HG03159 (cell line): ENCODE results near the gene SH3TC1.

Experiments
- ATAC-seq: cut with Tn5 transposase; IDR thresholded peaks from one replicate; pipeline ENCODE4 v1.9.1; 2021; ENCODE audit warnings: mild to moderate bottlenecking, moderate library complexity; ENCODE audit not compliant: unreplicated experiment

Gene SH3TC1

GRCh38 chr4:8213121-8213520 is 14.0 kb downstream of the SH3TC1 start:
- ATAC-seq, result no peak

DNA sequence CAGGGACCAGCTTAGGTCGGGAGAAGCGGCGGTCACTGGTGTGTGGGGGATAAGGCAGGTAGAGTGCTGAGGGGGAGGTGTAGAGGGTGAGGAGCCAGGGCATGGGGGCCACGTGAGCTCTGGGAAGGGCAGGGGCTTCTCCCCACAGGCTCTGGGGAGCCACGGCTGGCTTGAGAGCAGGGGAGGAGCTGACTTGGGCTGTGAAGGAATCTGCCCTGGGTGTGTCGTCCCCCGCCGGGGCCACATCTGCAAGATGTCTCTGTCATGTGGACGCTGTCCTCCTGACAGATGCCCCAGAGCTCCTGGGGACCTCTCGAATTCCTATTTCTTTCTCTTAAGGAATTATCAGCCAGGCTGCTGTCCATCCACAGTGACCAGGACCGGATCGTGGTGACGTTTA is 15.0 kb downstream of the SH3TC1 start:
- ATAC-seq, result no peak

- no peak for ATAC-seq
Measured at GRCh38 chr4:8215001-8215427, 15.9 kb downstream of the SH3TC1 start.

GRCh38 chr4:8215641-8216442 is 16.8 kb downstream of the SH3TC1 start:
- no peak for ATAC-seq

- no peak for ATAC-seq
Measured at GRCh38 chr4:8216443-8217245, 17.6 kb downstream of the SH3TC1 start.

DNA sequence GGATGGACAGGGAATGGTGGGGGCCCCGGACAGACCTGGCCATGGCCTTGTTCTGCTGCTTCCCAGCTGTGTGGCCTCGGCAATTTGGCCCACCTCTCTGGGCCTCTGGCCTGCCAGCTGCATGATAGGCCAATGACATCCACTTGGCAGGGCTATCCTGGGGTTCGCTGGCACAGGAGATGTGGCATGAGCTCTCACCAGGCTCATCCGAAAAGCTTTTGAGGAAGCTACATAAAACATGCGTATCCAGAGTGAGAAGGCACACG is 18.1 kb downstream of the SH3TC1 start:
- ATAC-seq, result no peak

- no peak for ATAC-seq
Measured at GRCh38 chr4:8217871-8218270, 18.8 kb downstream of the SH3TC1 start.

DNA sequence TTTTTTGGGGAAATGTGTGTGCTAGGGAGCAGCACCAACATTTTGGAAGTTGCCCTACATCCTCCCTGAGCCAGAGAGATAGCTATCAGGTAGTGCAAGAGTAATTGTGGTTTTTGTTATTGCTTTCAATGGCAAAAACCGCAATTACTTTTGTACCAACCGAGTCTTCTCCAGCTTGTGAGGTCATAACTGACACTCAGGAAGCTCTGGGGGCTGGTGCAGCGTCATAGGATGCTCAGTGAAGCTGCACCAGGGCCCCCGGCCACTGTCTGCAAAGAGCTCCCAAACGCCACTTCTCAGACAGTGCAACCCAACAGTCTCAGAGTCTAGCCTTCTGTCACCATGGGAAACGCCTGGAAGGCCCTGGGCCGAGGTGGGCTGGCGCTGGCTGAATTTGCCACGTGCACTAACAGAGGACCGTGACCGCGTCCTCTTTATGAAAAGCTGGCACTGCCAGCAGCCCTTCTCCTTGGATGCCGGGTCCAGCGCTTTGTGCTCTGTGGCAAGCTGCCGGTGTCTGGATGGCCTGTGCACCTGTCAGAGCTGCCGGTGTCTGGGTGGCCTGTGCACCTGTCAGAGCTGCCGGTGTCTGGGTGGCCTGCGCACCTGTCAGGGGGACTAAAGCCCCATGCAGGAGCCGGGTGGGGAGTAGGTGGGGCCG is 19.4 kb downstream of the SH3TC1 start:
- ATAC-seq, result no peak

DNA sequence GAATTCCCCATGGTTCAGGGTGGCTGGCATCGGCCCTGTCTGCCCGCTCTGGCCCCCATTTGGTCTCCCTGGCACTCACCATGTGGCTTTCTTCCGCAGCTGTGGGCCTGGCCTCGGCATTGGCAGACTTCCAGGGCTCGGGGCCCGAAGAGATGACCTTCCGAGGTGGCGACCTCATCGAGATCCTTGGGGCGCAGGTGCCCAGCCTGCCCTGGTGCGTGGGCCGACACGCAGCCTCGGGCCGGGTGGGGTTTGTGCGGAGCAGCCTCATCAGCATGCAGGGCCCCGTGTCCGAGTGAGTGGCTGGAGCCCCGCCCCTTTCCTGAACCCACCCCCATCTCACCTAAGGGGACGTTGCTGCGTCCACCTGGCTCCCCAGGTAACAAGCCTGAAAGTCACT is 20.1 kb downstream of the SH3TC1 start:
- ATAC-seq, result no peak

DNA sequence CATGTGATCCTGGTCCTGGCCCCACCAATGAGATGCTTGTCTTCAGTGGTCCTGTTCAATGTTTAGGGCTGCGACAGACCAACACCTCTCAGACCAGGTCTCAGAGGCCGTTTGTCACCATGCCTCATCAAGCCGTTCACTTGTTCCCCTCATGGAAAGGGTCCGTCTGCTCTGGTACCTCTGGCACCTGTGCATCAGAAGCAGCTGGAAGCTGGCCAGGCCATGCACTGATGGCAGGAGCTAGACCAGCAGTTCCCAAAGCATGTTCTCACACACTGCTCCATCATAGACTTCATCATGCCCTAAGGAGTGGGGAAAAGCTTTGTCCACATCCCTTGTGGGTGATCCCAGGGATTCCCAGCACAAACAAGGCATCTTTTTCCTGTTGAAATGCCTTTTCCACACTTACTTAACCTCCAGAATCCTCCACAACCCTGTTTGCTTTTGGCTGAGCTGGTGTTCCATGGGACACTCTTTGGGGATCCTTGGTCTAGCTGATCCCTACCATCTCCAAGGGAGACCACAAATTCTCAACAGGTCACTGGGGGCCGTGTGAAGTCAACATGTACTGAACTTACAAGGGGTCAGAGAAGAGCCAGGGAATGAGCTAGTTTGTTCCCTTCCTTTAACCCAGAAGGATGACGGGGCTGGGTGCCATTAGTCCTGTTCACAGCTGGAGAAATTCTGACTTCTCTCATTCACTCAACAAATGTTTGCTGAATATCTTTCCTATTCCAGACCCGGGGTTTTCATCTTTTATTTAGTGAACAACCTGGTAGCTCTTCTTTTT is 21.8 kb downstream of the SH3TC1 start:
- ATAC-seq, result no peak

DNA sequence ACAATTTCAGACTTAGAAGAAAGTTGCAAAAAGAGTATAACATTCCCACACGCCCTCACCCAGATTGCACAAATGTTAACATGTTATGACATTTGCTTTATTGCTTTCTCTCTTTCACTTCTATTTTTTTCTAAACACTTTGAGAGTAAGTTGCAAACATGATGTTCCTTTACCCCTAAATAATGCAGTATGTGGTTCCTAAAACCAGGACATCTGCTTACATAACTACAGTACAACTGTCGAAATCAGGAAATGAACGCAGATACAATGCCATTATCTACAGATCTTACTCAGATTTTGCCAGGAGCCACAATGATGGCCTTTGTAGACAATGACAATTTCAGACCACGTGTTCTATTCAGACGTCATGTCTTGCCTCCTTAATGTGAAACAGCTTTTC is 22.4 kb downstream of the SH3TC1 start:
- no peak for ATAC-seq

GRCh38 chr4:8221985-8222384 is 22.9 kb downstream of the SH3TC1 start:
- no peak for ATAC-seq

- no peak for ATAC-seq
Measured at GRCh38 chr4:8222609-8223388, 23.7 kb downstream of the SH3TC1 start.

DNA sequence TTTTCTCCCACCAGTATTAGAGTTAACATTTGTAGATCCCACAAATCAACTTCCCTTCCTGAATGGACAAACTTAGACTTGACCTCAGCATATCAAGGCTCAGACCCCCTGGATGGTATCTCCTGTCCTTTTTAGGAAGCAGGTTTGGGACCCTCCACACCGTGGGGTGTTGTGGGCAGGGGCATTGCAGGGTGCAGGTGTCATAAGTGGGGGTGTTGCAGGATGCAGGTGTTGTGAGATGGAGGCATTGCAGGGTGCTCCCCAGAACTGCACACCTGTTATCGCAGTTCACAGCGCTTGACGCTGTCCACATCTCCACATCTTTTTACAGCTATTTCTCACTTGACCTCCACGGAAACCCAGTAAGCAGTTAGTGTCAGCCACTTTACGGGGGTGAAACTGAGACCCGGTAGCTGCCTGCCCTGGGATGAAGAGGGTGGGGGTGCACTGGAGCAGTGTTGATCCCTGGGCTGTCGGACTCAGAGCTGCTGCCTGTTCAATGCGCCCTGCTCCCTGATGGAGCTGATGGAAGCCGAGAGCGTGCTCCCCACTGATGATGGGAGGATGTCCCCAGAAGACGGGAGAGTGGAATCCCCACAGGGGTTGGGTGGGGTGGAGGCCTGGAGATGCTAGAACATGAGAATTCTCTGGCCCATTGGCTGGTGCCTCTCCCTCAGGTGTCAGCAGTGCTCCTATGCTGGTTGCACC is 25.3 kb downstream of the SH3TC1 start:
- no peak for ATAC-seq

DNA sequence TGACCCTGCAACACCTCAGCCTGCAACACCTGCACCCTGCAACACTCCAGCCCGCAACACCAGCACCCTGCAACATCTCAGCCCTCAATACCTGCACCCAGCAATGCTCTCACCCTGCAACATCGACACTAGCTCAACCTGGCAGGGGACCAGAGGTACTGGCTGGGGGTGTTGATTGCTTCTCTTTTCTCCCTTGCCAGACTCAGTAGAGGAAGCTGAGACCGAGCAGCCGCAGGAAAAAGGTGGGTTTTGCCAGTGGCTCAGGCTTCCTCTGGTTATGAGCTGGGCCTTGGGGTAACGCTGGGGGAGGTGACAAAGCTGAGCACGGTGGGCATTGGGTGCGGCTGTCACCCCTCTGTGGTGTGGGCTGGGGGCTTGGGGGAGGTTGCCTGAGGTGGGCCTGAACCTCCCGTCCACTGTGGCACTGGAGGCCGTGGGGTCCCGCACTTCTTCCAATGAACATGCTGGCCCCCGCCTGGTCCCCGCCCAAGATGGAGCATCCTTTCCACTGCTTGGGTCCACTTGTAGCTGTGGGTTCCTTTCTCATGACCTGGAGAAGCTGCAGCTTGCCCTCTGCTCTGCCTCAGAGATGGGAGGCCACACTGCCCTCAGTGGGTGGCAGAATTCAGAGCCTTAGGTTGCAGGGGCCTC is 26.0 kb downstream of the SH3TC1 start:
- ATAC-seq, result no peak

DNA sequence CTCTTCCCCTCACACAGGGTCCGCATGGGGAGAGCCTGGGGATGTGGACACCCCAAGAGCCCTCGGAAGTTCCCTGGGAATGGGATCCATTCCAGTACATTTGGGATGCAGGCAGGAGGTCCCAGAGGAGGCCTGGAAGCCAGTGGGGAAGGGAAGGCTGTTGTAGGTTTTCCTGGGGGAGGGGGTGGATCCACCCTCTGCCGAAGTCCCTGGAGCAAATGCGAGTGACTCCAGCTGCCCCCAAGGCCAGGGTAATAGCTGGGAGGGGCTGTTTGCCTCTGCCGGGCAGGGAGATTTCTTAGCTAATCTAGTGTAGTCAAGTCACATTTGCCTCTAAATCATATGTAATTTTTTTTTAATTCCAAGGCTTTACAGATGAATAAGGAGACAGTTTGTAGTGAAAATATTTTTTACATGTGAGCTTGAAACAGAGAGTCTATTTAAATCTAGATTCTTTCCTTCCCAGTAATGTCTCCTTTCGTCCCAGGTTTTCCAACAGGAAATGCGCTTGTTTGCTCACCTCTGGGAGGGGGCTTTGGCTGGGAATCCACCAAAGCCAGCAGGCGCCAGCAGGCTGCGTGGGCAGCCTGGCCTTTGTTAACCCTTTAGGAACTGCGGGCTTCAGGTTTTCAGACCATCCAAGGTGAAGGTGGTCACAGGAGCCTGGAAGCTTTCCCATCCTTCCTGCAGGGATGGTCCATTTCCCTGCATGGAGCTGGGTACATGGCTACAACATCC is 26.8 kb downstream of the SH3TC1 start:
- no peak for ATAC-seq

- ATAC-seq, result no peak
Measured at GRCh38 chr4:8227201-8227770, 28.2 kb downstream of the SH3TC1 start.

DNA sequence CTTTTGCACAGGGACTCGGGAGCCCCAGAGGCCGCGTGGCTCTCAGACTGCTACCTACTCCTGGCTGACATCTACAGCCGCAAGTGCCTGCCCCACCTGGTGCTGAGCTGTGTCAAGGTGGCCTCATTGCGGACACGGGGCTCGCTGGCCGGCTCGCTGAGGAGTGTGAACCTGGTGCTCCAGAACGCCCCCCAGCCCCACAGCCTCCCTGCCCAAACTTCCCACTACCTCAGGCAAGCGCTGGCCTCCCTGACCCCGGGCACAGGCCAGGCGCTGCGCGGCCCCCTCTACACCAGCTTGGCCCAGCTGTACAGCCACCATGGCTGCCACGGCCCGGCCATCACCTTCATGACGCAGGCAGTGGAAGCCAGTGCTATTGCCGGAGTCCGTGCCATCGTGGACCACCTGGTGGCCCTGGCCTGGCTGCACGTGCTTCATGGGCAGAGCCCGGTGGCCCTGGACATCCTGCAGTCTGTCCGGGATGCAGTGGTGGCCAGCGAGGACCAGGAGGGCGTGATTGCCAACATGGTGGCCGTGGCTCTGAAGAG is 28.8 kb downstream of the SH3TC1 start:
- no peak for ATAC-seq
